ENCODE data around the gene DNAJB9. TPM values are rescaled to one million over a fixed set of nuclear protein-coding genes. Genes with fewer than 3 reads are reported as not detected.

The DNAJB9 gene
- total and polyA plus RNA-seq, 9 of the 15 experiments (the other 6 are each of a cell fraction or from before 2014, with no cell fraction given), result 4.3 to 34.2 (median 9.6) TPM

DNA sequence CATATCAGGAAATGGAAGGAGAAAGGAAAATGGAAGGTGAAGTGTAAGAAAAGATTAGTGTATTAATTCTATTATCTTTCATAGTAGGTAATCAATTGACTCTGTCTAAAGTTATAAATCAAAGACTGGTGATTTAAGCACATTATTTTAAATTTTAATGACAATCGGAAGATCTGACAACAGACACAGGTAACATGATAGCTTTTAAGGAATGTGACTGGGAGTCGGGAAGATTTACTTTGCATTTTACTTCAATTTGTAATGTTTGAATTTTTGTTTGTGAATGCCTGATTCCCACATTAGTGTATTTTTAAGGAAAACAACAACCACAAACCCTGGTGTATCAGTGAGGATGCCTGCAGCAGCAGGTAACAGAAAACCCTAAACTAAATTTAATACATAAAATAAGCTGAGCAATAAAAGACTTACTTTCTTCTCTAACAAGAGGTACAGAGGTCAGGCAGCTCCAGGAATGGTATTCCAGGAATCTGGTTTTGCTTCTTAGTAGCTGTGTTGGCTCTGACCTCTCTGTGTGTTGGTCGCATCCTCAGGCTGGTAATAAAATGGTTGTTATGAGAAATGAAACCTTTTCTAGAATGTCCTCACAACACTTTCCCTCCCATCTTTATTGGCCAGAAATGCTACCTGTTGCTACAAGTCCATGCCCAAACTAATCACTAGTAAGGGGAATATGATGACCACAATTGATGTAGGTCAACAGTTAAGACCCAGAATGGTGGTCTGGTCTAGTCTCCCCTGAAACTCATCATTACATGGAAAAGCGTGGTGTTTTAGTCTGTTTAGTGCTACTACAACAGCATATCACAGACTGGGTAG, 12.2 kb downstream of the DNAJB9 start:
- Histone ChIP-seq H3K4me2 (ENCODE audit: insufficient read depth, low read length) (no peak overlapping the region), H3K9me1 (ENCODE audit: control insufficient read depth, insufficient read depth, low read length) (no peaks in the 10 kb centered on the region), H3K9me3 (replicated peaks; ENCODE audit: control insufficient read depth, insufficient read depth, low read depth, low read length) (peaks cover 6% of the 10 kb centered on the region; the same call in 1 of the 2 replicates), H2AFZ (ENCODE audit: low read depth, low read length) (no peak overlapping the region), H3K9ac (ENCODE audit: insufficient read depth in 1 of 2, low read depth in 2 of 2, low read length in 2 of 2) (no peak overlapping the region), H3K27me3 (ENCODE audit: control insufficient read depth in 2 of 2, insufficient read depth in 2 of 2, low read length in 2 of 2) (no peaks in the 10 kb centered on the region), H3K36me3 (ENCODE audit: control insufficient read depth, insufficient read depth, low read length) (no peaks in the 10 kb centered on the region; the same call in 2 of the 3 replicates), H3K4me3 (no peak overlapping the region), H4K20me1 (replicated peaks; ENCODE audit: control insufficient read depth, insufficient read depth, low read length) (no peaks in the 10 kb centered on the region), H3K79me2 (ENCODE audit: control insufficient read depth, insufficient read depth, low read length) (no peaks in the 10 kb centered on the region), H3K27ac (ENCODE audit: extremely low read depth, low read depth, low read length) (no peak overlapping the region), H3K4me1 (replicated peaks in 1 of 2; ENCODE audit: control insufficient read depth in 2 of 2, insufficient read depth in 2 of 2, low read length in 2 of 2) (peaks cover 5 to 14% of the 10 kb centered on the region in 2 experiments)
- in situ Hi-C loops (cut with MboI) (no loop called here), intact Hi-C loops (cut with micrococcal nuclease) (no loop called here)
- 33% methylated on average over 4 of the region's 4 CpGs for WGBS (ENCODE audit: insufficient coverage, low coverage, missing lambda C conversion rate)
- no TSS peak for BruUV-seq (replicated peaks)
- no peak for TF ChIP-seq GATA2 (CRISPR knock-in tag; IDR thresholded peaks at IDR 0.05)
- TF ChIP-seq ZNF224 (CRISPR knock-in tag; IDR thresholded peaks at IDR 0.05), result no peak
- ATAC-seq (no peak), FAIRE-seq (no peak), DNase-seq (ENCODE audit: extremely low read depth in 1 of 4, low spot score in 3 of 4) (no peak)
- CTCF ChIA-PET (ENCODE audit: low intra/inter-chr PET ratio), result no interaction called here
- POLR2A ChIA-PET, result interaction anchor here (2.6 kb wide), 1 partner anchor 12 kb away, joined by 11 read pairs; the partner anchor contains the start of genes DNAJB9 and THAP5

DNA sequence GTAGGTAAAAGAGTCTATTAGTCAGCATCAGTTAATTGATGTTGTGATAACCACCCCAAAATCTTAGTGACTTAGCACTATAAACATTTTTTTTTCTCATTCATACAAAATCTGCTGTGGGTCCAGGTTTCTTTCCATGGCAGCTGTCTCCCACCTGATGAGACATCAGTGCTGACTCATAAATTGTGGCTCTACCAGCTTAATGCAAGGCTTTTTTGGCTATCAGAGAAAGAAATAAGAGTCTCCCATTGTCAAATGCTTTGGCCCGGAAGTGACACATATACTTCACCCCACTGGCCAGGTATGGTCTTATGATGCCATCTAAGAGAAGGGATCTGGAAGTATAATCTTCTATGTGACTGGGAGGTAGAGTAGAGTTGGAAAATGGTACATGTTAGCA, 14.5 kb downstream of the DNAJB9 start:
- no peaks in the 10 kb centered on the region for H3K9me1 ChIP-seq (ENCODE audit: control insufficient read depth, insufficient read depth, low read length)
- H3K79me2 ChIP-seq (ENCODE audit: control insufficient read depth, insufficient read depth, low read length), result no peaks in the 10 kb centered on the region
- no peaks in the 10 kb centered on the region for H3K27me3 ChIP-seq (ENCODE audit: control insufficient read depth in 2 of 2, insufficient read depth in 2 of 2, low read length in 2 of 2)
- H3K4me1 ChIP-seq (replicated peaks in 1 of 2; ENCODE audit: control insufficient read depth in 2 of 2, insufficient read depth in 2 of 2, low read length in 2 of 2), result peaks cover 5 to 16% of the 10 kb centered on the region in 2 experiments
- ChIA-PET POLR2A (interaction anchor here (3.0 kb wide), 1 partner anchor 8 kb away, joined by 16 read pairs; no protein-coding TSS in a partner anchor), CTCF (ENCODE audit: low intra/inter-chr PET ratio) (no interaction called here)
- ATAC-seq, result no peak
- H2AFZ ChIP-seq (ENCODE audit: low read depth, low read length), result no peak overlapping the region
- no peak overlapping the region for H3K27ac ChIP-seq (ENCODE audit: extremely low read depth, low read depth, low read length)
- H3K9ac ChIP-seq (ENCODE audit: insufficient read depth in 1 of 2, low read depth in 2 of 2, low read length in 2 of 2), result no peak overlapping the region
- no peaks in the 10 kb centered on the region; the same call in 2 of the 3 replicates for H3K36me3 ChIP-seq (ENCODE audit: control insufficient read depth, insufficient read depth, low read length)
- in situ Hi-C loops (cut with MboI) (no loop called here), intact Hi-C loops (cut with micrococcal nuclease) (no loop called here)
- H4K20me1 ChIP-seq (replicated peaks; ENCODE audit: control insufficient read depth, insufficient read depth, low read length), result no peaks in the 10 kb centered on the region
- no peak overlapping the region for H3K4me2 ChIP-seq (ENCODE audit: insufficient read depth, low read length)
- TF ChIP-seq, protein P1, sequence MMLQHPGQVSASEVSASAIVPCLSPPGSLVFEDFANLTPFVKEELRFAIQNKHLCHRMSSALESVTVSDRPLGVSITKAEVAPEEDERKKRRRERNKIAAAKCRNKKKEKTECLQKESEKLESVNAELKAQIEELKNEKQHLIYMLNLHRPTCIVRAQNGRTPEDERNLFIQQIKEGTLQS (IDR thresholded peaks at IDR 0.05), result peak; percentile 28; the same call in 1 of the 2 replicates
- TF ChIP-seq, protein P1 (CRISPR knock-in tag; conservative IDR thresholded peaks at IDR 0.05), result no peak
- TF ChIP-seq NFXL1 (CRISPR knock-in tag; IDR thresholded peaks at IDR 0.05), result no peak
- 6% methylated on average over 1 of the region's 1 CpG for WGBS (ENCODE audit: insufficient coverage, low coverage, missing lambda C conversion rate)
- no peak overlapping the region for H3K4me3 ChIP-seq
- no TSS peak for BruUV-seq (replicated peaks)
- peaks cover 5% of the 10 kb centered on the region; the same call in 1 of the 2 replicates for H3K9me3 ChIP-seq (replicated peaks; ENCODE audit: control insufficient read depth, insufficient read depth, low read depth, low read length)
- FAIRE-seq, result no peak
- no peak for DNase-seq (ENCODE audit: extremely low read depth in 1 of 4, low spot score in 3 of 4)

Measured in K562 (cell line).